Measurements from ENCODE around the gene MAB21L4.

GRCh38 chr2:240927390-240927781 is 31.4 kb upstream of the MAB21L4 start:
- TF ChIP-seq, protein P1, sequence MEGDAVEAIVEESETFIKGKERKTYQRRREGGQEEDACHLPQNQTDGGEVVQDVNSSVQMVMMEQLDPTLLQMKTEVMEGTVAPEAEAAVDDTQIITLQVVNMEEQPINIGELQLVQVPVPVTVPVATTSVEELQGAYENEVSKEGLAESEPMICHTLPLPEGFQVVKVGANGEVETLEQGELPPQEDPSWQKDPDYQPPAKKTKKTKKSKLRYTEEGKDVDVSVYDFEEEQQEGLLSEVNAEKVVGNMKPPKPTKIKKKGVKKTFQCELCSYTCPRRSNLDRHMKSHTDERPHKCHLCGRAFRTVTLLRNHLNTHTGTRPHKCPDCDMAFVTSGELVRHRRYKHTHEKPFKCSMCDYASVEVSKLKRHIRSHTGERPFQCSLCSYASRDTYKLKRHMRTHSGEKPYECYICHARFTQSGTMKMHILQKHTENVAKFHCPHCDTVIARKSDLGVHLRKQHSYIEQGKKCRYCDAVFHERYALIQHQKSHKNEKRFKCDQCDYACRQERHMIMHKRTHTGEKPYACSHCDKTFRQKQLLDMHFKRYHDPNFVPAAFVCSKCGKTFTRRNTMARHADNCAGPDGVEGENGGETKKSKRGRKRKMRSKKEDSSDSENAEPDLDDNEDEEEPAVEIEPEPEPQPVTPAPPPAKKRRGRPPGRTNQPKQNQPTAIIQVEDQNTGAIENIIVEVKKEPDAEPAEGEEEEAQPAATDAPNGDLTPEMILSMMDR (IDR thresholded peaks at IDR 0.05 in 4 of 5, conservative IDR thresholded peaks at IDR 0.05 in 1 of 5), result no peak
- TF ChIP-seq POLR2A (IDR thresholded peaks at IDR 0.05), result no peak

All from gastrocnemius medialis (tissue), 4 donors.